PFSK-1 (cell line): ENCODE measurements around the gene PRRG1. TPM values are rescaled to one million over a fixed set of nuclear protein-coding genes. Genes with fewer than 3 reads are reported as not detected.
A peak's percentile ranks its signal among the peaks of the same experiment; 100 is the strongest.

ENCODE experiments used
- FOXP2 ChIP-seq: optimal IDR thresholded peaks from 2 replicates; pipeline ENCODE3; 2011; ENCODE audit warnings: borderline replicate concordance, control low read depth, inconsistent platforms; ENCODE audit not compliant: insufficient read depth; ENCODE audit errors: extremely low read length, extremely low read depth
- POLR2AphosphoS5 ChIP-seq: IDR thresholded peaks from 2 replicates; pipeline ENCODE4 v1.6.1; 2012; ENCODE audit warnings: low read depth, mild to moderate bottlenecking, control low read depth, low read length, moderate library complexity
- SIN3A ChIP-seq: IDR thresholded peaks from 2 replicates; pipeline ENCODE4 v1.6.1; 2012; ENCODE audit warnings: mild to moderate bottlenecking, low read length, moderate library complexity, borderline replicate concordance; ENCODE audit not compliant: insufficient read depth
- TAF1 ChIP-seq: IDR thresholded peaks from 2 replicates; pipeline ENCODE4 v1.6.1; 2012; ENCODE audit warnings: low read length, control low read depth, borderline replicate concordance; ENCODE audit not compliant: insufficient read depth
- polyA plus RNA-seq: library from polyadenylated mRNA; unstranded; fragments of >200 nt; gene quantifications from one replicate; pipeline ENCODE4 v1.2.1, GENCODE V29; 2012; ENCODE audit warnings: low read depth, missing spikeins; ENCODE audit not compliant: insufficient read length
- TF ChIP-seq, protein P1 (sequence below), 2 experiments: IDR thresholded peaks; 2 replicates each; pipeline versions ENCODE4 v1.6.1 to v1.8.0; 2011 to 2012; ENCODE audit warnings: low read depth in 2 of 2, low read length in 2 of 2, control low read depth in 1 of 2, inconsistent platforms in 1 of 2, mild to moderate bottlenecking in 1 of 2, moderate library complexity in 1 of 2; ENCODE audit not compliant: insufficient read depth in 1 of 2

The PRRG1 gene
- polyA plus RNA-seq, result 4.7 TPM

DNA sequence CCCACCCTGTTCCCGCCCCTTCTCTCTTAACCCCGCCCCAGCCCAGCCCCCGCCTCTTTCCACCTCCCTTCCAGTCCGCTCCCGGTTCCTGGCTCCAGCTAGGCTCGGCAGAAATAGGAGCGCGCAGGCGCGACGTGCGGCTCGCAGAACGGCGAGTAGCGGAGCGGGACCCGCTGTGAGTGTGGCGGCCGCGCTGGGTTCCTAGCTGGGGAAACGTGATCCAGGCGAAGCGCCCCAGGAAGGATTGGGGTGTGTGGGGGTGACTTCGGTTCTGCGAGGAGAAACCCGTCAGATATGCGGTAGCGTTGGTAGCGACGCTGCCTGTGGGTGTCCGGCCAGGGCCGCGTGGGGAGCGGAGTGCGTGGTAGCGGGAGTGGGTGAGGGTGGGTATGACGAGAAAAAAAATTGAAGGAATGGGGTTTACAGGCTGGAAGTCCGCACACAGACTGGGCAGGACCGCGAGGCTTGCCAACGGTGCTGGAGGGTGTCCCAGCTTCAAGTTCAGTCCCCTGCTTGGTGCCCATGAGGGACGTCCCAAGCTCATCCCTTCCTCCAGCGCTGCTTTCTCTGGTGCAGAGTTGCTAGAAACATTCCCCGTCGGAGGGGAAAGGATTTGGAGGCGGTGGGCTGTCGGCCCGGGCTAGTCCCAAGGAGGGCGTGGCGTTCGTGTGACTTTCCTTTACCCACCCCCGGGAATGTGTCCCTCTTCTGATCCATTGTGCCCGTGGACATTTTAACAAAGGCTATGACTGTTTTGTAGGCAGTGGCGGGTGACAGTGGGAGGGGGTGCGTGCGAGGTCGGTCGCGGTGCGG lies at the start of gene PRRG1:
TSS of gene PRRG1 (plus strand) at position 144 of the 813 bp plus-strand sequence. CDS start 56,886 bp downstream, outside the sequence.
- TF ChIP-seq FOXP2 (no peak), POLR2AphosphoS5 (peak; percentile 84), SIN3A (no peak), TAF1 (peak; percentile 77; the same call in 1 of the 2 replicates)
- TF ChIP-seq, protein P1, sequence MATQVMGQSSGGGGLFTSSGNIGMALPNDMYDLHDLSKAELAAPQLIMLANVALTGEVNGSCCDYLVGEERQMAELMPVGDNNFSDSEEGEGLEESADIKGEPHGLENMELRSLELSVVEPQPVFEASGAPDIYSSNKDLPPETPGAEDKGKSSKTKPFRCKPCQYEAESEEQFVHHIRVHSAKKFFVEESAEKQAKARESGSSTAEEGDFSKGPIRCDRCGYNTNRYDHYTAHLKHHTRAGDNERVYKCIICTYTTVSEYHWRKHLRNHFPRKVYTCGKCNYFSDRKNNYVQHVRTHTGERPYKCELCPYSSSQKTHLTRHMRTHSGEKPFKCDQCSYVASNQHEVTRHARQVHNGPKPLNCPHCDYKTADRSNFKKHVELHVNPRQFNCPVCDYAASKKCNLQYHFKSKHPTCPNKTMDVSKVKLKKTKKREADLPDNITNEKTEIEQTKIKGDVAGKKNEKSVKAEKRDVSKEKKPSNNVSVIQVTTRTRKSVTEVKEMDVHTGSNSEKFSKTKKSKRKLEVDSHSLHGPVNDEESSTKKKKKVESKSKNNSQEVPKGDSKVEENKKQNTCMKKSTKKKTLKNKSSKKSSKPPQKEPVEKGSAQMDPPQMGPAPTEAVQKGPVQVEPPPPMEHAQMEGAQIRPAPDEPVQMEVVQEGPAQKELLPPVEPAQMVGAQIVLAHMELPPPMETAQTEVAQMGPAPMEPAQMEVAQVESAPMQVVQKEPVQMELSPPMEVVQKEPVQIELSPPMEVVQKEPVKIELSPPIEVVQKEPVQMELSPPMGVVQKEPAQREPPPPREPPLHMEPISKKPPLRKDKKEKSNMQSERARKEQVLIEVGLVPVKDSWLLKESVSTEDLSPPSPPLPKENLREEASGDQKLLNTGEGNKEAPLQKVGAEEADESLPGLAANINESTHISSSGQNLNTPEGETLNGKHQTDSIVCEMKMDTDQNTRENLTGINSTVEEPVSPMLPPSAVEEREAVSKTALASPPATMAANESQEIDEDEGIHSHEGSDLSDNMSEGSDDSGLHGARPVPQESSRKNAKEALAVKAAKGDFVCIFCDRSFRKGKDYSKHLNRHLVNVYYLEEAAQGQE (IDR thresholded peaks at IDR 0.05; ENCODE audit: insufficient read depth in 1 of 2, low read depth in 2 of 2, low read length in 2 of 2), result 0 out of 4 replicates have a peak, but pooled peaks of 1 of the 2 experiments have one; percentile 15

DNA sequence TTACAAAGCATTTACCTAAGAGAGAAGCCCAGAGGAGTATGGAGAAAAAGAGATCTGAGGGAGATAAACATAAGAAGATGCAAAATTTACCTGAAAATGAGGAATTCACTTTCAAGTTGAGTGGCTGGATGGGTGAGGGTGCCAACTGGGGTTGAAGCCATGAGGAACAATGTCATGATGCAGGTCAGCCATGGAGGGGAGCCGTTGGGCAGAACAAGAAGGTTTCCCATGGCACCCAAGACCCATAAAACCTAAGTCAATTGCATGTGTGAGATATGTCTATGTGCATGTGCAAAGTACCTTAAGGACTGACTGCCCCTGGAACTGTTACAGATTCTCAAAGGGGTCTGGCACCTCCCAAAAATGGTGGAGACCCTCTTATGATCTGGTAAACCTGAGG lies 46.6 kb upstream of the PRRG1 start:
- TF ChIP-seq POLR2AphosphoS5, result no peak
- TF ChIP-seq SIN3A, result no peak
- no peak for TF ChIP-seq TAF1
- no peak for TF ChIP-seq FOXP2
- TF ChIP-seq, protein P1 (IDR thresholded peaks at IDR 0.05; ENCODE audit: insufficient read depth in 1 of 2, low read depth in 2 of 2, low read length in 2 of 2), result no peak

DNA sequence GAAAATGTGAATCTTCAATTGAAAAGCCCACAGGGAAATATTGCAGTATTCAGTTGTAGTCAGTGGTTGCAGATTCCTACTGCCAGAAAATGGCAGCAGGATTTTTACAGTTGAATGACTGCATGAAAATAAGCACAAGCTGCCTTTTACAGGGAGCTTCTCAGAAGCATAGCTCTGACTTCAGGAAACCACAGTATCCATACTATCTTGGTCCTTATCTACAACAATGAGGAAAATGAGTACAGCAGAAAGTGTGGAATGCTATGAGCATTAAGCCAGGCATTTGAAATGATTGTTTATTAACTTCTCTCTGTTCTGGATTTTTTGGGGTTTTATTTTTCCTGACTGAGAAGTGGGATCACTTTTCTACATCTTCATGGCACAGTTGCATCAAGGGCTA lies 34.6 kb upstream of the PRRG1 start:
- TF ChIP-seq SIN3A (no peak), TAF1 (no peak), POLR2AphosphoS5 (no peak), FOXP2 (no peak)
- TF ChIP-seq, protein P1 (IDR thresholded peaks at IDR 0.05; ENCODE audit: insufficient read depth in 1 of 2, low read depth in 2 of 2, low read length in 2 of 2), result no peak

DNA sequence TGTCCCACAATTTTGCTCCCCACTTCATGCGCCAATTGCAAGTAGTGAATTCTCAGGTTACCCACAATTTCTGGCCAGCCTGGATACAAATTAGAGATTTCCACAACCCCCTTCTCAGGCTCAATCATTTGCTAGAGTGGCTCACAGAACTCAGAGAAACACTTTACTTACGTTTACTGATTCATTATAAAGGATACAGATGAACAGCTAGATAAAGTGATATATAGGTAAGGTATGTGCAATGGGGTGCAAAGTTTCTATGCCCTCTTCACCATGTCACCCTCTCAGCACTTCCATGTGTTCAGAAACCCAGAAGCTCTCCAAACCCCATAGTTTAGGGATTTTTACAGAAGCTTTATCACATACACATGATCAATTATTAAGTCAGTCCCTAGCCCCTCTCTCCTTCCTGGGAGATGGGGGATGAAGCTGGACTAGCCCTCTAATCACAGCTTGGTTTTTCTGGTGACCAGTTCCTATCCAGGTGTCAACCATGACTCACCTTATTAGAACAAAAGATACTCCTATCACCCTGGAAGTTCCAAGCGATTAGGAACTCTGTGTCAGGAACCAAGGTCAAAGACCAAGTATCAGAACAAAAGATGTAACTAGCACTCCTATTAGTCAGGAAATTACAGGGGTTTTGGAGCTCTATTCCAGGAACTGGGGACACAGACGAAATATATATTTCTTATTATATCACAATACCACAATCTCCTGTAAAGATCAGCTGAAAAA lies 33.5 kb upstream of the PRRG1 start:
- TF ChIP-seq POLR2AphosphoS5 (no peak), TAF1 (no peak), FOXP2 (no peak), SIN3A (no peak)
- TF ChIP-seq, protein P1 (IDR thresholded peaks at IDR 0.05; ENCODE audit: insufficient read depth in 1 of 2, low read depth in 2 of 2, low read length in 2 of 2), result no peak
